Measurements from ENCODE around the gene TLK1. TPM values are rescaled to one million over a fixed set of nuclear protein-coding genes. Genes with fewer than 3 reads are reported as not detected.
"Not testable (repeated sequence)": the region's sequence is repeated elsewhere in the genome, so short reads cannot be mapped to it uniquely, and the experiment has no call there.

Gene TLK1
- total and polyA plus RNA-seq, 5 donors: 7.3 to 35.3 (median 32.9) TPM

GRCh38 chr2:171080607-171081006, 80.1 kb downstream of the TLK1 start:
- H3K9me3 ChIP-seq (ENCODE audit: control insufficient read depth, low read length): no peaks in the 10 kb centered on the region
- no peaks in the 10 kb centered on the region for H3K27me3 ChIP-seq (ENCODE audit: control insufficient read depth, insufficient read depth)
- WGBS: 91% methylated on average over 6 of the region's 6 CpGs
- H3K27ac ChIP-seq (ENCODE audit: low read length): no peak overlapping the region
- intact Hi-C loops (cut with DNase I): no loop called here
- H3K4me1 ChIP-seq (ENCODE audit: control insufficient read depth, insufficient read depth, low read length): no peaks in the 10 kb centered on the region
- H3K4me3 ChIP-seq (ENCODE audit: low read length): no peak overlapping the region
- DNase-seq (no peak), ATAC-seq (no peak)

GRCh38 chr2:171076422-171076821, 84.3 kb downstream of the TLK1 start:
- H3K4me1 ChIP-seq (ENCODE audit: control insufficient read depth, insufficient read depth, low read length); H3K4me3 ChIP-seq (ENCODE audit: low read length); H3K9me3 ChIP-seq (ENCODE audit: control insufficient read depth, low read length); H3K27me3 ChIP-seq (ENCODE audit: control insufficient read depth, insufficient read depth); DNase-seq; H3K27ac ChIP-seq (ENCODE audit: low read length); ATAC-seq; intact Hi-C loops (cut with DNase I): not testable (repeated sequence)
- WGBS: 97% methylated on average over 7 of the region's 7 CpGs

GRCh38 chr2:171072164-171072563, 88.5 kb downstream of the TLK1 start:
- intact Hi-C loops (cut with DNase I): no loop called here
- no peaks in the 10 kb centered on the region for H3K27me3 ChIP-seq (ENCODE audit: control insufficient read depth, insufficient read depth)
- WGBS: 99% methylated on average over 5 of the region's 5 CpGs
- ATAC-seq (no peak), DNase-seq (no peak)
- H3K4me3 ChIP-seq (ENCODE audit: low read length): no peak overlapping the region
- no peak overlapping the region for H3K27ac ChIP-seq (ENCODE audit: low read length)
- H3K9me3 ChIP-seq (ENCODE audit: control insufficient read depth, low read length): no peaks in the 10 kb centered on the region
- H3K4me1 ChIP-seq (ENCODE audit: control insufficient read depth, insufficient read depth, low read length): no peaks in the 10 kb centered on the region

- Histone ChIP-seq H3K27ac (ENCODE audit: low read length) (no peak overlapping the region), H3K27me3 (ENCODE audit: control insufficient read depth, insufficient read depth) (no peaks in the 10 kb centered on the region), H3K9me3 (ENCODE audit: control insufficient read depth, low read length) (no peaks in the 10 kb centered on the region), H3K4me3 (ENCODE audit: low read length) (no peak overlapping the region), H3K4me1 (ENCODE audit: control insufficient read depth, insufficient read depth, low read length) (no peaks in the 10 kb centered on the region)
- ATAC-seq: no peak
- no peak for DNase-seq
- intact Hi-C loops (cut with DNase I): no loop called here
- 88% methylated on average over 8 of the region's 8 CpGs for WGBS
Measured at GRCh38 chr2:171069286-171069956, 91.3 kb downstream of the TLK1 start.

GRCh38 chr2:171066110-171066509, 94.6 kb downstream of the TLK1 start:
- H3K27me3 ChIP-seq (ENCODE audit: control insufficient read depth, insufficient read depth): no peaks in the 10 kb centered on the region
- no peak for ATAC-seq
- no peak overlapping the region for H3K4me3 ChIP-seq (ENCODE audit: low read length)

GRCh38 chr2:171057575-171057974, 103.1 kb downstream of the TLK1 start:
- no peak overlapping the region for H3K4me3 ChIP-seq (ENCODE audit: low read length)
- WGBS: 82% methylated on average over 2 of the region's 2 CpGs
- intact Hi-C loops (cut with DNase I): no loop called here
- no peak for ATAC-seq
- no peak overlapping the region for H3K27ac ChIP-seq (ENCODE audit: low read length)
- DNase-seq: no peak
- no peaks in the 10 kb centered on the region for H3K4me1 ChIP-seq (ENCODE audit: control insufficient read depth, insufficient read depth, low read length)
- H3K9me3 ChIP-seq (ENCODE audit: control insufficient read depth, low read length): no peaks in the 10 kb centered on the region
- H3K27me3 ChIP-seq (ENCODE audit: control insufficient read depth, insufficient read depth): no peaks in the 10 kb centered on the region

More at GRCh38 chr2:171066110-171066509, 94.6 kb downstream of the TLK1 start:
- Histone ChIP-seq H3K4me1 (ENCODE audit: control insufficient read depth, insufficient read depth, low read length) (no peaks in the 10 kb centered on the region), H3K9me3 (ENCODE audit: control insufficient read depth, low read length) (no peaks in the 10 kb centered on the region), H3K27ac (ENCODE audit: low read length) (no peak overlapping the region)
- no peak for DNase-seq
- intact Hi-C loops (cut with DNase I): no loop called here
- WGBS: 93% methylated on average over 1 of the region's 1 CpG

GRCh38 chr2:171056307-171056706, 104.4 kb downstream of the TLK1 start:
- intact Hi-C loops (cut with DNase I): no loop called here
- H3K27me3 ChIP-seq (ENCODE audit: control insufficient read depth, insufficient read depth): no peaks in the 10 kb centered on the region
- 68% methylated on average over 1 of the region's 1 CpG for WGBS
- H3K27ac ChIP-seq (ENCODE audit: low read length): no peak overlapping the region
- ATAC-seq (no peak), DNase-seq (no peak)
- H3K4me1 ChIP-seq (ENCODE audit: control insufficient read depth, insufficient read depth, low read length): no peaks in the 10 kb centered on the region
- H3K4me3 ChIP-seq (ENCODE audit: low read length): no peak overlapping the region
- H3K9me3 ChIP-seq (ENCODE audit: control insufficient read depth, low read length): no peaks in the 10 kb centered on the region

- intact Hi-C loops (cut with DNase I): no loop called here
- no peaks in the 10 kb centered on the region for H3K27me3 ChIP-seq (ENCODE audit: control insufficient read depth, insufficient read depth)
- H3K27ac ChIP-seq (ENCODE audit: low read length): no peak overlapping the region
- ATAC-seq (no peak), DNase-seq (no peak)
- no peak overlapping the region for H3K4me3 ChIP-seq (ENCODE audit: low read length)
- WGBS: 96% methylated on average over 7 of the region's 7 CpGs
- no peaks in the 10 kb centered on the region for H3K9me3 ChIP-seq (ENCODE audit: control insufficient read depth, low read length)
- no peaks in the 10 kb centered on the region for H3K4me1 ChIP-seq (ENCODE audit: control insufficient read depth, insufficient read depth, low read length)
Measured at GRCh38 chr2:171049691-171050090, 111.0 kb downstream of the TLK1 start.

GRCh38 chr2:171046048-171046560, 114.6 kb downstream of the TLK1 start:
- Histone ChIP-seq H3K9me3 (ENCODE audit: control insufficient read depth, low read length) (no peaks in the 10 kb centered on the region), H3K27me3 (ENCODE audit: control insufficient read depth, insufficient read depth) (no peaks in the 10 kb centered on the region), H3K27ac (ENCODE audit: low read length) (no peak overlapping the region), H3K4me3 (ENCODE audit: low read length) (no peak overlapping the region), H3K4me1 (ENCODE audit: control insufficient read depth, insufficient read depth, low read length) (no peaks in the 10 kb centered on the region)
- 90% methylated on average over 3 of the region's 3 CpGs for WGBS
- DNase-seq: no peak
- intact Hi-C loops (cut with DNase I): no loop called here
- ATAC-seq: no peak

- no peak overlapping the region for H3K4me3 ChIP-seq (ENCODE audit: low read length)
- H3K27ac ChIP-seq (ENCODE audit: low read length): no peak overlapping the region
- DNase-seq (no peak), ATAC-seq (no peak)
- no peaks in the 10 kb centered on the region for H3K9me3 ChIP-seq (ENCODE audit: control insufficient read depth, low read length)
- no peaks in the 10 kb centered on the region for H3K27me3 ChIP-seq (ENCODE audit: control insufficient read depth, insufficient read depth)
- H3K4me1 ChIP-seq (ENCODE audit: control insufficient read depth, insufficient read depth, low read length): no peaks in the 10 kb centered on the region
- intact Hi-C loops (cut with DNase I): no loop called here
- 65% methylated on average over 6 of the region's 6 CpGs for WGBS
Measured at GRCh38 chr2:171044416-171044815, 116.3 kb downstream of the TLK1 start.

GRCh38 chr2:171042253-171042969, 118.3 kb downstream of the TLK1 start:
- Histone ChIP-seq H3K4me3 (ENCODE audit: low read length) (no peak overlapping the region), H3K27me3 (ENCODE audit: control insufficient read depth, insufficient read depth) (no peaks in the 10 kb centered on the region), H3K9me3 (ENCODE audit: control insufficient read depth, low read length) (no peaks in the 10 kb centered on the region), H3K27ac (ENCODE audit: low read length) (no peak overlapping the region), H3K4me1 (ENCODE audit: control insufficient read depth, insufficient read depth, low read length) (no peaks in the 10 kb centered on the region)
- intact Hi-C loops (cut with DNase I): no loop called here
- ATAC-seq (no peak), DNase-seq (no peak)
- WGBS: 100% methylated on average over 1 of the region's 1 CpG
